Esophagus squamous epithelium (tissue), 4 donors: Measurements from ENCODE around the gene CASP7.

Source experiments
- POLR2A ChIP-seq, 4 donors: fragments of 450-650 bp; IDR thresholded peaks; one replicate each; pipeline ENCODE4 v1.6.1; 2017; ENCODE audit warnings: antibody characterized with exemption in 4 of 4, mild to moderate bottlenecking in 4 of 4, moderate library complexity in 3 of 4
- TF ChIP-seq, protein P1 (sequence below), 6 experiments: fragments of 450-650 bp in 4 of 6; fragments of 200-600 bp in 2 of 6; sonication (generic) in 2 of 6; IDR thresholded peaks; one replicate each; pipeline ENCODE4 v1.5.1; 2016 to 2019; ENCODE audit warnings: antibody characterized with exemption in 6 of 6, mild to moderate bottlenecking in 4 of 6, moderate library complexity in 4 of 6

DNA sequence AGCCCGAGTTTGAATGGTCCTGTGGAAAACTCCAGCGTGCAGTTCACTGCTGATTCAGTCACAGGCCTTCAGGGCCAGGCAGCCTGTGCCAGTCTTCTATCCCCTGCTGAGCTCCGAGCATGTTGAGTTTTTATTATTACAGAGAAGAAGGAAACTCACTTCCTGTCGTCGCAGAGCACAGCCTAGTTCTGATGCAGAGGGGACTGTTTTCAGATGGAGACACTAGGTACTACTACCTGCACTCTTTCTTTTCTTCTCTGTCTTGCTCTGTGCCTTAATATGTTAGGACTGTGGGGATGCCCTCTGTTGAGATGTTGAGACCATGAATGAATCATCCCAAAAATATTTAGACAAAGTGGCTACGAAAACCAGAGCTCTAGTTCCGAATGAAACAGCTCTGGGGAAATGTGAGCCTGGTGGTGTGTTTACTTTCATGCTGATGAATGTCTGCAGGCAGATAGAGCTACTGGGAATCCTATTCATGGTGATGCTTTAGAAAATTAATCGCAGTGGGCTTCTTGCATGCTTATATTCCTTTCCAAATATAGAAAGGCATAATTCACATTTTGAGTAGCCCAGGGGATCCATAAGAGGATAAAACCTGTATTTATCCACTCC lies 29.6 kb downstream of the CASP7 start:
- TF ChIP-seq, protein P1, sequence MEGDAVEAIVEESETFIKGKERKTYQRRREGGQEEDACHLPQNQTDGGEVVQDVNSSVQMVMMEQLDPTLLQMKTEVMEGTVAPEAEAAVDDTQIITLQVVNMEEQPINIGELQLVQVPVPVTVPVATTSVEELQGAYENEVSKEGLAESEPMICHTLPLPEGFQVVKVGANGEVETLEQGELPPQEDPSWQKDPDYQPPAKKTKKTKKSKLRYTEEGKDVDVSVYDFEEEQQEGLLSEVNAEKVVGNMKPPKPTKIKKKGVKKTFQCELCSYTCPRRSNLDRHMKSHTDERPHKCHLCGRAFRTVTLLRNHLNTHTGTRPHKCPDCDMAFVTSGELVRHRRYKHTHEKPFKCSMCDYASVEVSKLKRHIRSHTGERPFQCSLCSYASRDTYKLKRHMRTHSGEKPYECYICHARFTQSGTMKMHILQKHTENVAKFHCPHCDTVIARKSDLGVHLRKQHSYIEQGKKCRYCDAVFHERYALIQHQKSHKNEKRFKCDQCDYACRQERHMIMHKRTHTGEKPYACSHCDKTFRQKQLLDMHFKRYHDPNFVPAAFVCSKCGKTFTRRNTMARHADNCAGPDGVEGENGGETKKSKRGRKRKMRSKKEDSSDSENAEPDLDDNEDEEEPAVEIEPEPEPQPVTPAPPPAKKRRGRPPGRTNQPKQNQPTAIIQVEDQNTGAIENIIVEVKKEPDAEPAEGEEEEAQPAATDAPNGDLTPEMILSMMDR (IDR thresholded peaks at IDR 0.05) = no peak
- no peak for TF ChIP-seq POLR2A (IDR thresholded peaks at IDR 0.05)
